GM23248 (cell line): ENCODE measurements around the gene STAMBPL1. TPM values are rescaled to one million over a fixed set of nuclear protein-coding genes. Genes with fewer than 3 reads are reported as not detected.
A peak's percentile ranks its signal among the peaks of the same experiment; 100 is the strongest.
"Not testable (repeated sequence)": the region's sequence is repeated elsewhere in the genome, so short reads cannot be mapped to it uniquely, and the experiment has no call there.

Experiments used
- DNase-seq: peaks from one replicate; pipeline ENCODE4 v3.0.0-alpha.2; 2015
- H2AFZ ChIP-seq: fragments of 200-600 bp; sonication (generic); 2 replicates; pipeline ENCODE4 v1.6.1; 2016; ENCODE audit warnings: antibody characterized with exemption
- H3F3A ChIP-seq: fragments of 200-600 bp; sonication (generic); 2 replicates; pipeline ENCODE4 v1.6.1; 2016; ENCODE audit warnings: mild to moderate bottlenecking, antibody characterized with exemption, mixed run types; ENCODE audit not compliant: insufficient read depth
- H3K27ac ChIP-seq: fragments of 200-600 bp; sonication (generic); 2 replicates; pipeline ENCODE4 v1.5.1; 2016; ENCODE audit warnings: mild to moderate bottlenecking
- H3K27me3 ChIP-seq: fragments of 200-600 bp; sonication (generic); replicated peaks from 2 replicates; pipeline ENCODE4 v1.6.1; 2016; ENCODE audit warnings: mild to moderate bottlenecking; ENCODE audit not compliant: insufficient read depth
- H3K36me3 ChIP-seq: fragments of 200-600 bp; sonication (generic); 2 replicates; pipeline ENCODE4 v1.6.1; 2016; ENCODE audit warnings: low read depth, mild to moderate bottlenecking
- H3K4me1 ChIP-seq: fragments of 200-600 bp; sonication (generic); 2 replicates; pipeline ENCODE4 v1.6.1; 2016; ENCODE audit warnings: mild to moderate bottlenecking; ENCODE audit not compliant: insufficient read depth
- H3K4me2 ChIP-seq: fragments of 200-600 bp; sonication (generic); one replicate; pipeline ENCODE4 v1.6.1; 2016; ENCODE audit warnings: mild to moderate bottlenecking; ENCODE audit not compliant: unreplicated experiment
- H3K4me3 ChIP-seq: fragments of 200-600 bp; sonication (generic); 2 replicates; pipeline ENCODE4 v1.5.1; 2016; ENCODE audit warnings: mild to moderate bottlenecking
- H3K79me2 ChIP-seq: fragments of 200-600 bp; sonication (generic); 2 replicates; pipeline ENCODE4 v1.6.1; 2016; ENCODE audit warnings: mild to moderate bottlenecking; ENCODE audit not compliant: insufficient read depth
- H3K9ac ChIP-seq: fragments of 200-600 bp; sonication (generic); 2 replicates; pipeline ENCODE4 v1.6.1; 2016; ENCODE audit warnings: mild to moderate bottlenecking
- H3K9me2 ChIP-seq: fragments of 200-600 bp; sonication (generic); 2 replicates; pipeline ENCODE4 v1.6.1; 2016; ENCODE audit warnings: mixed run types, mild to moderate bottlenecking, moderate library complexity; ENCODE audit not compliant: insufficient read depth
- H3K9me3 ChIP-seq: fragments of 200-600 bp; sonication (generic); one replicate; pipeline ENCODE4 v1.6.1; 2017; ENCODE audit warnings: low read depth
- H4K20me1 ChIP-seq: fragments of 200-600 bp; sonication (generic); 2 replicates; pipeline ENCODE4 v1.6.0; 2016; ENCODE audit not compliant: insufficient read depth
- EZH2 ChIP-seq: fragments of 200-600 bp; sonication (generic); IDR thresholded peaks from 2 replicates; pipeline ENCODE4 v1.6.1; 2018; ENCODE audit warnings: antibody characterized with exemption, mild to moderate bottlenecking; ENCODE audit not compliant: insufficient read depth, poor library complexity, severe bottlenecking
- EZH2phosphoT487 ChIP-seq: fragments of 200-600 bp; sonication (generic); IDR thresholded peaks from 2 replicates; pipeline ENCODE4 v1.6.1; 2018; ENCODE audit warnings: antibody characterized with exemption, moderate library complexity, mild to moderate bottlenecking, low read depth; ENCODE audit not compliant: insufficient read depth
- WGBS, 2 experiments: methylation state at CpG; one replicate each; pipeline ENCODE4 v1.1.6; 2015 to 2017; ENCODE audit warnings: low lambda C conversion rate in 2 of 2, low coverage in 1 of 2; ENCODE audit errors: missing lambda C conversion rate in 2 of 2; 5-methylcytosine and 5-hydroxymethylcytosine counted together
- in situ Hi-C: fragments of 300-500 bp; cut with MboI; formaldehyde crosslinking; loops from 2 replicates; pipeline ENCODE4 v1.15.0; 2020
- polyA plus RNA-seq: library from polyadenylated mRNA; unstranded; fragments of >200 nt; fragmentation: Nextera tagmentation; extraction: Ambion mirVana; gene quantifications from 2 replicates; pipeline ENCODE4 v1.2.1, GENCODE V29; 2016
- total RNA-seq: library from RNA; depleted of rRNA; stranded (reverse); fragments of >200 nt; shearing (Covaris generic); gene quantifications from 2 replicates; pipeline ENCODE4 v1.2.3, GENCODE V29; 2014

The STAMBPL1 gene
- total and polyA plus RNA-seq, 2 experiments from 2014 or later: 13.3 to 23.9 TPM

DNA sequence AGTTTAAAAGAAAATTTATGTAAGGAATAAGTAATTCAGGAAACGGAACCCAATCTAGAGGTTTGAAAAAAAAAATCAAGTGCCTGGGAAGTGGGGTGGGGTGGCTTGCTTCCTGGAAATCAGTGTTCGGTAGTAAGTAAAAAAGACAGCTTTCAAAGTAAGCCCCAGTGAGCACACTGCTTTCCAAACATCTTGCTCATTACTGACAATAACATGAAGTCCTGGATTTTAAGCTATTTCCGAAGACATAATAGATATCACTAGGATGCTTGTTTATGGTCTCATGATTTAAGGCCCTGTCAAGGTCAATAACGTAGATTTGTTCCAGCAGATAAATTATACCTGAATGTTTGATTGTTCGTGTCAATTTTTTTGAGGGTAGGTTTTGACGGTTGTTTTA is 1.3 kb downstream of the STAMBPL1 start:
- Histone ChIP-seq H3K9me3 (no peaks in the 10 kb centered on the region), H4K20me1 (no peaks in the 10 kb centered on the region), H3K27ac (peak overlapping the region; percentile 70), H3K79me2 (peaks cover 45% of the 10 kb centered on the region), H3K9me2 (no peaks in the 10 kb centered on the region), H3K4me3 (peak overlapping the region; percentile 91), H2AFZ (peak overlapping the region; percentile 88), H3K4me2 (peak overlapping the region; percentile 80), H3K36me3 (no peaks in the 10 kb centered on the region), H3F3A (peaks cover 35% of the 10 kb centered on the region), H3K9ac (peak overlapping the region; percentile 83), H3K4me1 (peaks cover 40% of the 10 kb centered on the region), H3K27me3 (no peaks in the 10 kb centered on the region)
- WGBS, 2 experiments: 24 to 27% methylated on average over 6 of the region's 6 CpGs
- in situ Hi-C loops: no loop called here
- peak; percentile 35 for DNase-seq
- no peak for TF ChIP-seq EZH2phosphoT487
- no peak for TF ChIP-seq EZH2

DNA sequence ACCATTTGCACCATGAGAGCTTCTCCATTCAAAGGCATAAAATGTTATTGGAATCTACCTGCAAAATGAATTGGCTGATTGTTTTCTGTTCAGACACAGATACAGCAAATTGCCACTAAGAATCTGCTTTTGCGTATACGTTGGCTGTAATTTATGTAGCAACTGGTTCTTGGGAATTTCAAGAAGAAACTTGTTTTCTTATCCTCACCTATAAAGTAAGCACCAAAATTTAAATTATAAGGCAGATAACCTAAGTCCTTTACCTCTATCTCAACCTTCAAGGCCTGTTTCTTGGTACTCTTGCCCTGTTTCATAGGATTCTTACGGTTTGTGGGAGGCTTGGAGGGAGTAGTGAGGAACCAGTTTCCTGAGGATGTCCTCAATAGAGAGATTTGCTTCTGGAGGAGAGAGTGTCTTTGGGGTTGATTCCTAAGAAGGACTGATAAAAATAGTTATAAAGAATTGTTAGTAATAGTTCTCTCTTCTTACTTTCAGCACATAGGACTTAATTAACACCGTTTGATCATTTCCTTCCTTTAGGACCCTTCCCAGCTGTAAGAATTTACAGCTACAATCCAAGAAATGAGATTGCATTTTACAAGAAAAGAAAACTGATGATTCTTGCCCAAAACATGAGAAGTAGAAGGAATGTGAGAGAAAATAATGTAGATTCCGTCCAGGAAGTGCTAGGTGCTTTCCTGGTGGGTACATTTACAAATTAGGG is 2.0 kb downstream of the STAMBPL1 start:
- peak overlapping the region; percentile 83; the same call in 1 of the 2 replicates for H3K9ac ChIP-seq
- H3K4me2 ChIP-seq: peak overlapping the region; percentile 80
- H3K36me3 ChIP-seq: no peaks in the 10 kb centered on the region
- no peaks in the 10 kb centered on the region for H4K20me1 ChIP-seq
- peak overlapping the region; percentile 27 for H2AFZ ChIP-seq
- H3F3A ChIP-seq: peaks cover 35% of the 10 kb centered on the region
- H3K9me3 ChIP-seq: no peaks in the 10 kb centered on the region
- no peak for TF ChIP-seq EZH2phosphoT487
- H3K27ac ChIP-seq: peak overlapping the region; percentile 70
- no peak for DNase-seq
- peaks cover 53% of the 10 kb centered on the region for H3K79me2 ChIP-seq
- H3K4me3 ChIP-seq: peak overlapping the region; percentile 91
- H3K4me1 ChIP-seq: peaks cover 43% of the 10 kb centered on the region
- WGBS, 2 experiments: 24 to 26% methylated on average over 5 of the region's 5 CpGs
- H3K9me2 ChIP-seq: no peaks in the 10 kb centered on the region
- in situ Hi-C loops: no loop called here
- H3K27me3 ChIP-seq: no peaks in the 10 kb centered on the region

DNA sequence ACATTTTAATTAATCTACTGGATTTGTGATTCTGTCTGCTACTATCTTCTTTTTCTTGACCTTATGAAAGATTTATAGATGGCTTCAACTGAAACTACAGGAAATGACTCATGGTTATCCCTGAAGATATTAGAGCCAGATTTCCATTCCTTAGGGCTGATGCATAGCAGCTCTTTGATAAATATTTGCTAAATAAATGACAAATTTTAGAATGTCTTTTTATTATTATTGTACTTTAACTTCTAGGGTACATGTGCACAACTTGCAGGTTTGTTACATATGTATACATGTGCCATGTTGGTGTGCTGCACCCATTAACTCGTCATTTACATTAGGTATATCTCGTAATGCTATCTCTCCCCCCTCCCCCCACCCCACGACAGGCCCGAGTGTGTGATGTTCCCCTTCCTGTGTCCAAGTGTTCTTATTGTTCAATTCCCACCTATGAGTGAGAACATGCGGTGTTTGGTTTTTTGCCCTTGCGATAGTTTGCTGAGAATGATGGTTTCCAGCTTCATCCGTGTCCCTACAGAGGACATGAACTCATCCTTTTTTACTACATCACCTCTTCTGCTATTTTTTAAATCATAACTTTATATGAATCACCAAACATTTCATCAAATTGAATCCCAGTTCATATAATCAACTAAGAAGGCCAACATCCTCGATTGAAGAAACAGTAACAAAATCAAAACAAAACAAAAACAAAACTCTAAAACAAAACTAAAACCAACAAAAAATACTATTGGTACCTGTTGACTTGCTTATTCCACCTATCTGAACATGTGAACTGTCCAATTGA is 2.8 kb downstream of the STAMBPL1 start:
- Histone ChIP-seq H3K4me3 (peak overlapping the region; percentile 91), H3K79me2 (peaks cover 60% of the 10 kb centered on the region), H3K27ac (peak overlapping the region; percentile 70), H3K4me2 (peak overlapping the region; percentile 80), H3K4me1 (peaks cover 43% of the 10 kb centered on the region), H3F3A (peaks cover 35% of the 10 kb centered on the region), H3K9ac (0 out of 2 replicates have a peak overlapping the region, but pooled peaks have one; percentile 83)
- H3K27me3 ChIP-seq, H3K36me3 ChIP-seq, H3K9me3 ChIP-seq, H4K20me1 ChIP-seq, H3K9me2 ChIP-seq, H2AFZ ChIP-seq, in situ Hi-C loops: not testable (repeated sequence)
- peak; percentile 88 for DNase-seq
- WGBS, 2 experiments: 30 to 43% methylated on average over 5 to 8 of the region's 8 CpGs

DNA sequence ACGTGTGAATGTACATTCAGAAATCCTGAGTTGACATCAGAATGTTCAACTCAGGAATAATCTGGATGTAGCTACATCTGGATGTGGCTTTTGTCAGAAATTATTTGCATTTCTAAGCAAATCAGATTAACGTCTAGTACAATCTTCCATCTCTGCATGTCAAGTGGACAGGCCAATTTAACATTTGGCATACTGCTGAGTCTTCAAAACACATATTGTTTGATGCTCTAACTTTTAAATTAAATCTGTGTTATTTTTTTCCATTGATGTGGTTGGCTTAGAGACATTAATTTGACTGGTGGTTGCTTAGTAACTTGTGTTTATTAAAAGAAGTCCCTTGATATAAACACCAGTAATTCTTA is 3.4 kb downstream of the STAMBPL1 start:
- Histone ChIP-seq H3K4me3 (peak overlapping the region; percentile 91), H3K27me3 (no peaks in the 10 kb centered on the region), H3K4me1 (peaks cover 44% of the 10 kb centered on the region), H3K27ac (peak overlapping the region; percentile 70), H3K79me2 (peaks cover 66% of the 10 kb centered on the region), H3K9ac (0 out of 2 replicates have a peak overlapping the region, but pooled peaks have one; percentile 0), H3K9me3 (no peaks in the 10 kb centered on the region), H2AFZ (no peak overlapping the region), H3K9me2 (no peaks in the 10 kb centered on the region), H4K20me1 (no peaks in the 10 kb centered on the region), H3F3A (peaks cover 35% of the 10 kb centered on the region), H3K36me3 (no peaks in the 10 kb centered on the region), H3K4me2 (peak overlapping the region; percentile 80)
- in situ Hi-C loops: no loop called here
- TF ChIP-seq EZH2phosphoT487 (no peak), EZH2 (no peak)
- 53 to 55% methylated on average over 2 of the region's 2 CpGs for WGBS, 2 experiments
- DNase-seq: no peak
